HepG2 (cell line): ENCODE data around the gene LGALS4. TPM values are rescaled to one million over a fixed set of nuclear protein-coding genes. Genes with fewer than 3 reads are reported as not detected.
A peak's percentile ranks its signal among the peaks of the same experiment; 100 is the strongest.

ENCODE experiments used
- CREM ChIP-seq, 2 experiments: sonication (generic) in 1 of 2; formaldehyde crosslinking in 1 of 2; IDR thresholded peaks; 2 replicates each; pipeline versions ENCODE4 v1.4.0 to v1.6.1; 2016 to 2020; ENCODE audit warnings: antibody characterized with exemption in 1 of 2, mild to moderate bottlenecking in 1 of 2, missing genetic modification reagents in 1 of 2
- EEA1 ChIP-seq: sonication (generic); formaldehyde crosslinking; IDR thresholded peaks from 2 replicates; pipeline ENCODE4 v1.5.1; 2020; ENCODE audit warnings: mild to moderate bottlenecking, missing genetic modification reagents, borderline replicate concordance
- HOXD1 ChIP-seq: sonication (generic); formaldehyde crosslinking; IDR thresholded peaks from 2 replicates; pipeline ENCODE4 v1.5.0; 2020; ENCODE audit warnings: missing genetic modification reagents
- PAX8 ChIP-seq: sonication (generic); formaldehyde crosslinking; IDR thresholded peaks from 2 replicates; pipeline ENCODE4 v1.8.0; 2022; ENCODE audit warnings: mild to moderate bottlenecking, missing genetic modification reagents, borderline replicate concordance
- PBX2 ChIP-seq: IDR thresholded peaks from 2 replicates; pipeline ENCODE4 v1.6.1; 2016; ENCODE audit warnings: control low read depth
- SOX6 ChIP-seq, 2 experiments: fragments of 450-650 bp in 1 of 2; sonication (generic) in 1 of 2; formaldehyde crosslinking in 1 of 2; IDR thresholded peaks; 2 replicates each; pipeline versions ENCODE4 v1.4.0 to v1.6.1; 2017 to 2020; ENCODE audit warnings: antibody characterized with exemption in 1 of 2, mild to moderate bottlenecking in 1 of 2, missing genetic modification reagents in 1 of 2
- YEATS2 ChIP-seq: sonication (generic); formaldehyde crosslinking; IDR thresholded peaks from 2 replicates; pipeline ENCODE4 v1.4.0; 2020; ENCODE audit warnings: missing genetic modification reagents, borderline replicate concordance
- ZNF12 ChIP-seq: sonication (generic); formaldehyde crosslinking; IDR thresholded peaks from 2 replicates; pipeline ENCODE4 v1.5.0; 2020; ENCODE audit warnings: missing genetic modification reagents
- ZNF281 ChIP-seq: sonication (generic); formaldehyde crosslinking; IDR thresholded peaks from 2 replicates; pipeline ENCODE4 v1.4.0; 2020; ENCODE audit warnings: missing genetic modification reagents, borderline replicate concordance
- ZNF607 ChIP-seq: sonication (generic); formaldehyde crosslinking; IDR thresholded peaks from 2 replicates; pipeline ENCODE4 v1.5.1; 2020; ENCODE audit warnings: missing genetic modification reagents, mild to moderate bottlenecking, borderline replicate concordance
- ZNF616 ChIP-seq: sonication (generic); formaldehyde crosslinking; IDR thresholded peaks from 2 replicates; pipeline ENCODE4 v1.5.0; 2020; ENCODE audit warnings: low read depth, mild to moderate bottlenecking, missing genetic modification reagents
- ZNF619 ChIP-seq: sonication (generic); formaldehyde crosslinking; IDR thresholded peaks from 2 replicates; pipeline ENCODE4 v1.4.0; 2020; ENCODE audit warnings: mild to moderate bottlenecking, missing genetic modification reagents
- ZNF678 ChIP-seq: sonication (generic); formaldehyde crosslinking; IDR thresholded peaks from 2 replicates; pipeline ENCODE4 v1.4.0; 2020; ENCODE audit warnings: mild to moderate bottlenecking, missing genetic modification reagents
- ZNF709 ChIP-seq: sonication (generic); formaldehyde crosslinking; IDR thresholded peaks from 2 replicates; pipeline ENCODE4 v1.5.0; 2020; ENCODE audit warnings: mild to moderate bottlenecking, missing genetic modification reagents
- polyA plus RNA-seq, 8 experiments: library from polyadenylated mRNA; depleted of rRNA in 3 of 8; stranded (reverse) in 7 of 8; unstranded in 1 of 8; fragments of >200 nt; fragmentation: Illumina TruSeq in 4 of 8; extraction: Trizol in 4 of 8; gene quantifications; 2 replicates each; pipeline versions ENCODE4 v1.2.1 to v1.2.3, GENCODE V29; 2011 to 2016; ENCODE audit warnings: low read depth in 4 of 8, missing spikeins in 1 of 8, mixed read lengths in 1 of 8; ENCODE audit not compliant: insufficient read depth in 1 of 8
- total RNA-seq, 5 experiments: library from RNA; depleted of rRNA; stranded (reverse); fragments of >200 nt; fragmentation: Illumina TruSeq; extraction: Trizol; gene quantifications; 2 replicates each; pipeline ENCODE4 v1.2.3, GENCODE V29; 2016; ENCODE audit warnings: low read depth in 1 of 5
- TF ChIP-seq, protein P1 (sequence below), 2 experiments: sonication (generic) in 1 of 2; formaldehyde crosslinking in 1 of 2; IDR thresholded peaks; 2 replicates each; pipeline versions ENCODE4 v1.4.0 to v1.6.1; 2016 to 2020; ENCODE audit warnings: borderline replicate concordance in 1 of 2, low read depth in 1 of 2, mild to moderate bottlenecking in 1 of 2, missing genetic modification reagents in 1 of 2
- TF ChIP-seq, protein P2 (sequence below): sonication (generic); formaldehyde crosslinking; IDR thresholded peaks from 2 replicates; pipeline ENCODE4 v1.5.0; 2020; ENCODE audit warnings: mild to moderate bottlenecking, missing genetic modification reagents, moderate library complexity

The LGALS4 gene
- total and polyA plus RNA-seq, 2 of the 13 experiments (the other 11 are each of a cell fraction or from before 2014, with no cell fraction given): 0.24 to 0.71 TPM

DNA sequence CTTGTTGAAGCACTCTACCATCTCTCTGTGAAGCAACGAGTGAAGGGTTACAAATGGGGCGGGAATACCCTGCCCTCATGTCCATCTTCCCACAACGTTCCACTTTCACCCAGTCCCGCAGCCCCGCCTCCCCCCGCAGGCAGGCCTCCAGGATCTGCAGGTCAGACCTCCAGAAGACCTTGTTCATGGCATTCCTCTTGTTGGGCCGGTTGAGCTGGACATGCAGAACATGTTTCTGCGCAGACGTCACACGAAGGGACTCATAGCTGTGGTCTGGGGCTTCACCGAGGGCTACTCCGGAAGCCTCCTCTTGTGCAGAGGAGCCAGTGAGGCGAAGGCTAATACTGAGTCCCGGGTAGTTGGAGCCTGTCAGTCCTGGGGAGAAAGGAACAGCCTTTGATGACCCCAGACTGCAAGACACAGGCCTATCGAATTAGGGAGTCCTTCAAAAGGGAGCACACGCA is 18.4 kb upstream of the LGALS4 start (continued):
- TF ChIP-seq, protein P1, sequence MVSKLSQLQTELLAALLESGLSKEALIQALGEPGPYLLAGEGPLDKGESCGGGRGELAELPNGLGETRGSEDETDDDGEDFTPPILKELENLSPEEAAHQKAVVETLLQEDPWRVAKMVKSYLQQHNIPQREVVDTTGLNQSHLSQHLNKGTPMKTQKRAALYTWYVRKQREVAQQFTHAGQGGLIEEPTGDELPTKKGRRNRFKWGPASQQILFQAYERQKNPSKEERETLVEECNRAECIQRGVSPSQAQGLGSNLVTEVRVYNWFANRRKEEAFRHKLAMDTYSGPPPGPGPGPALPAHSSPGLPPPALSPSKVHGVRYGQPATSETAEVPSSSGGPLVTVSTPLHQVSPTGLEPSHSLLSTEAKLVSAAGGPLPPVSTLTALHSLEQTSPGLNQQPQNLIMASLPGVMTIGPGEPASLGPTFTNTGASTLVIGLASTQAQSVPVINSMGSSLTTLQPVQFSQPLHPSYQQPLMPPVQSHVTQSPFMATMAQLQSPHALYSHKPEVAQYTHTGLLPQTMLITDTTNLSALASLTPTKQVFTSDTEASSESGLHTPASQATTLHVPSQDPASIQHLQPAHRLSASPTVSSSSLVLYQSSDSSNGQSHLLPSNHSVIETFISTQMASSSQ (IDR thresholded peaks at IDR 0.05; ENCODE audit: low read depth): no peak
- TF ChIP-seq, protein P1 (CRISPR knock-in tag; IDR thresholded peaks at IDR 0.05; ENCODE audit: borderline replicate concordance): no peak
- TF ChIP-seq ZNF678 (CRISPR knock-in tag) (0 out of 2 replicates have a peak, but pooled peaks have one; percentile 42), ZNF607 (peak; percentile 76), PBX2 (CRISPR knock-in tag) (peak; percentile 52), EEA1 (CRISPR knock-in tag) (peak; percentile 86; the same call in 1 of the 2 replicates), ZNF619 (no peak), SOX6 (IDR thresholded peaks at IDR 0.05) (no peak), SOX6 (CRISPR knock-in tag; IDR thresholded peaks at IDR 0.05) (peak; percentile 3; the same call in 1 of the 2 replicates), PAX8 (peak; percentile 64; the same call in 1 of the 2 replicates), ZNF12 (CRISPR knock-in tag) (peak; percentile 32; the same call in 1 of the 2 replicates), ZNF616 (no peak), YEATS2 (no peak), CREM (IDR thresholded peaks at IDR 0.05) (no peak), CREM (CRISPR knock-in tag; IDR thresholded peaks at IDR 0.05) (no peak), ZNF281 (CRISPR knock-in tag) (0 out of 2 replicates have a peak, but pooled peaks have one; percentile 9), ZNF709 (CRISPR knock-in tag) (peak; percentile 58; the same call in 1 of the 2 replicates), HOXD1 (CRISPR knock-in tag) (0 out of 2 replicates have a peak, but pooled peaks have one; percentile 8)
- TF ChIP-seq, protein P2, sequence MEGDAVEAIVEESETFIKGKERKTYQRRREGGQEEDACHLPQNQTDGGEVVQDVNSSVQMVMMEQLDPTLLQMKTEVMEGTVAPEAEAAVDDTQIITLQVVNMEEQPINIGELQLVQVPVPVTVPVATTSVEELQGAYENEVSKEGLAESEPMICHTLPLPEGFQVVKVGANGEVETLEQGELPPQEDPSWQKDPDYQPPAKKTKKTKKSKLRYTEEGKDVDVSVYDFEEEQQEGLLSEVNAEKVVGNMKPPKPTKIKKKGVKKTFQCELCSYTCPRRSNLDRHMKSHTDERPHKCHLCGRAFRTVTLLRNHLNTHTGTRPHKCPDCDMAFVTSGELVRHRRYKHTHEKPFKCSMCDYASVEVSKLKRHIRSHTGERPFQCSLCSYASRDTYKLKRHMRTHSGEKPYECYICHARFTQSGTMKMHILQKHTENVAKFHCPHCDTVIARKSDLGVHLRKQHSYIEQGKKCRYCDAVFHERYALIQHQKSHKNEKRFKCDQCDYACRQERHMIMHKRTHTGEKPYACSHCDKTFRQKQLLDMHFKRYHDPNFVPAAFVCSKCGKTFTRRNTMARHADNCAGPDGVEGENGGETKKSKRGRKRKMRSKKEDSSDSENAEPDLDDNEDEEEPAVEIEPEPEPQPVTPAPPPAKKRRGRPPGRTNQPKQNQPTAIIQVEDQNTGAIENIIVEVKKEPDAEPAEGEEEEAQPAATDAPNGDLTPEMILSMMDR: peak; percentile 17; the same call in 1 of the 2 replicates
